GM12878 (cell line): Measurements from ENCODE around the gene SH2D2A. TPM values are rescaled to one million over a fixed set of nuclear protein-coding genes. Genes with fewer than 3 reads are reported as not detected.

Experiments
- ATAC-seq: fragments of 200-7000 bp; cut with Tn5 transposase; 3 replicates; pipeline ENCODE4 v1.9.1; 2020; ENCODE audit warnings: mild to moderate bottlenecking, moderate library complexity
- BruUV-seq: library from RNA; stranded (reverse); fragments of 400-500 nt; replicated peaks from 2 replicates; lab custom pipeline; 2021; lab: Mats Ljungman, UMichigan
- CTCF ChIA-PET: fragments of 300-600 bp; sonication (Branson Sonifier 250); formaldehyde crosslinking; extraction: SDS; loops from one replicate; lab custom pipeline; 2021; ENCODE audit warnings: inconsistent platforms; lab: Yijun Ruan, JAX
- POLR2A ChIA-PET: fragments of 350-600 bp; formaldehyde crosslinking; extraction: SDS; loops from one replicate; lab custom pipeline; 2021; ENCODE audit warnings: inconsistent platforms; lab: Charles Lee
- RAD21 ChIA-PET: fragments of 300-600 bp; sonication (Branson Sonifier 250); formaldehyde crosslinking; loops from one replicate; lab custom pipeline; 2023; ENCODE audit warnings: antibody characterized with exemption; ENCODE audit not compliant: unreplicated experiment; lab: Charles Lee
- SMC1A ChIA-PET: fragments of 300-600 bp; sonication (Branson Sonifier 250); formaldehyde crosslinking; loops from one replicate; lab custom pipeline; 2023; ENCODE audit not compliant: unreplicated experiment, uncharacterized antibody; lab: Charles Lee
- DNase-seq: peaks from one replicate; pipeline ENCODE4 v3.0.0-alpha.2; 2011; ENCODE audit warnings: low read depth, low spot score
- FAIRE-seq: peaks from 3 replicates; lab custom pipeline; 2011; peaks lifted over from hg19 to GRCh38; lab: Jason Lieb, UNC
- H2AFZ ChIP-seq: 2 replicates; pipeline ENCODE4 v1.6.0; 2011; ENCODE audit warnings: low read depth, low read length, control low read depth; ENCODE audit not compliant: control insufficient read depth
- H3K27ac ChIP-seq: 2 replicates; pipeline ENCODE4 v1.5.1; 2011; ENCODE audit warnings: control low read depth; ENCODE audit not compliant: control insufficient read depth, insufficient read depth
- H3K27me3 ChIP-seq, 2 experiments: replicated peaks in 1 of 2; 2 replicates each; pipeline versions ENCODE4 v1.6.0 to v1.6.1; 2011; ENCODE audit warnings: low read length in 1 of 2; ENCODE audit not compliant: control insufficient read depth in 2 of 2, insufficient read depth in 2 of 2
- H3K36me3 ChIP-seq, 2 experiments: 2 replicates each; pipeline ENCODE4 v1.5.1; 2011; ENCODE audit warnings: low read length in 1 of 2; ENCODE audit not compliant: control insufficient read depth in 2 of 2, insufficient read depth in 2 of 2
- H3K4me1 ChIP-seq: 2 replicates; pipeline ENCODE4 v1.6.1; 2011; ENCODE audit warnings: mild to moderate bottlenecking, low read length, moderate library complexity, mixed read lengths; ENCODE audit not compliant: control insufficient read depth, insufficient read depth
- H3K4me2 ChIP-seq: 2 replicates; pipeline ENCODE4 v1.6.0; 2011; ENCODE audit warnings: control low read depth; ENCODE audit not compliant: control insufficient read depth, insufficient read depth
- H3K4me3 ChIP-seq: fragments of 200-600 bp; sonication (generic); 2 replicates; pipeline ENCODE4 v1.5.1; 2016
- H3K79me2 ChIP-seq: 2 replicates; pipeline ENCODE4 v1.6.0; 2011; ENCODE audit warnings: low read length; ENCODE audit not compliant: control insufficient read depth, insufficient read depth
- H3K9ac ChIP-seq: 2 replicates; pipeline ENCODE4 v1.8.0; 2011; ENCODE audit warnings: low read length, control low read depth, mixed read lengths; ENCODE audit not compliant: control insufficient read depth, insufficient read depth
- H3K9me3 ChIP-seq: replicated peaks from 3 replicates; pipeline ENCODE4 v1.5.1; 2011; ENCODE audit warnings: mild to moderate bottlenecking, low read length; ENCODE audit not compliant: control insufficient read depth, insufficient read depth
- H4K20me1 ChIP-seq: 2 replicates; pipeline ENCODE4 v1.6.0; 2011; ENCODE audit not compliant: control insufficient read depth, insufficient read depth
- BACH1 ChIP-seq: fragments of 450-650 bp; IDR thresholded peaks from 2 replicates; pipeline ENCODE4 v1.6.1; 2017; ENCODE audit warnings: mild to moderate bottlenecking, borderline replicate concordance
- IRF4 ChIP-seq: IDR thresholded peaks from 2 replicates; pipeline ENCODE4 v1.6.1; 2011; ENCODE audit warnings: low read depth, low read length
- IRF5 ChIP-seq: fragments of 450-650 bp; IDR thresholded peaks from 2 replicates; pipeline ENCODE4 v1.6.1; 2017; ENCODE audit warnings: borderline replicate concordance
- LARP7 ChIP-seq: fragments of 450-650 bp; IDR thresholded peaks from 2 replicates; pipeline ENCODE4 v1.6.1; 2017; ENCODE audit warnings: mild to moderate bottlenecking
- MAX ChIP-seq: IDR thresholded peaks from 2 replicates; pipeline ENCODE4 v1.6.1; 2012; ENCODE audit warnings: low read depth, low read length, improper control_type of control experiment
- MTA3 ChIP-seq: IDR thresholded peaks from 2 replicates; pipeline ENCODE4 v1.6.1; 2012; ENCODE audit warnings: low read length, inconsistent platforms, borderline replicate concordance
- PAX8 ChIP-seq: fragments of 450-650 bp; IDR thresholded peaks from 2 replicates; pipeline ENCODE4 v1.6.1; 2017; ENCODE audit warnings: mild to moderate bottlenecking, moderate library complexity
- POLR2A ChIP-seq: IDR thresholded peaks from 2 replicates; pipeline ENCODE4 v1.6.1; 2011; ENCODE audit warnings: low read depth, mild to moderate bottlenecking, low read length
- POLR2AphosphoS5 ChIP-seq: IDR thresholded peaks from 2 replicates; pipeline ENCODE4 v1.6.1; 2011; ENCODE audit warnings: mild to moderate bottlenecking, low read length, inconsistent platforms
- RB1 ChIP-seq: fragments of 450-650 bp; formaldehyde crosslinking; IDR thresholded peaks from 2 replicates; pipeline ENCODE4 v1.6.1; 2017; ENCODE audit warnings: mild to moderate bottlenecking, borderline replicate concordance
- SMAD5 ChIP-seq: IDR thresholded peaks from 2 replicates; pipeline ENCODE4 v1.6.1; 2016; ENCODE audit warnings: antibody characterized with exemption, low read depth
- SPI1 ChIP-seq: IDR thresholded peaks from 2 replicates; pipeline ENCODE4 v1.6.1; 2011; ENCODE audit warnings: low read depth, mild to moderate bottlenecking, low read length, moderate library complexity, borderline replicate concordance; ENCODE audit not compliant: insufficient read depth
- SUZ12 ChIP-seq: fragments of 200-600 bp; sonication (generic); IDR thresholded peaks from one replicate; pipeline ENCODE4 v1.6.1; 2018; ENCODE audit warnings: antibody characterized with exemption, mild to moderate bottlenecking; ENCODE audit not compliant: unreplicated experiment
- ZNF622 ChIP-seq: fragments of 450-650 bp; IDR thresholded peaks from 2 replicates; pipeline ENCODE4 v1.6.1; 2017; ENCODE audit warnings: mild to moderate bottlenecking, inconsistent platforms
- WGBS: methylation state at CpG from one replicate; pipeline ENCODE4 v1.1.6; 2016; ENCODE audit warnings: low lambda C conversion rate; ENCODE audit not compliant: insufficient replicate concordance, insufficient coverage; ENCODE audit errors: missing lambda C conversion rate; 5-methylcytosine and 5-hydroxymethylcytosine counted together
- in situ Hi-C: fragments of 300-500 bp; cut with MboI; formaldehyde crosslinking; loops from 9 replicates; pipeline ENCODE4 v1.14.3; 2018; ENCODE audit warnings: mixed read lengths
- intact Hi-C: fragments of 100-400 bp; cut with micrococcal nuclease; formaldehyde crosslinking; loops from one replicate; pipeline ENCODE4 v1.14.2; 2022; ENCODE audit not compliant: unreplicated experiment
- polyA plus RNA-seq, 11 experiments: library from polyadenylated mRNA; depleted of rRNA in 4 of 11; unstranded in 6 of 11; stranded (reverse) in 5 of 11; fragments of >200 nt; fragmentation: Nextera tagmentation in 4 of 11; fragmentation: Illumina TruSeq in 1 of 11; extraction: Ambion mirVana in 4 of 11; extraction: Trizol in 1 of 11; gene quantifications; 1 replicate in 1 of 11; 2 replicates in 10 of 11; pipeline versions ENCODE4 v1.2.1 to v1.2.3, GENCODE V29; 2011 to 2016; ENCODE audit warnings: inconsistent platforms in 2 of 11, missing spikeins in 2 of 11, low read depth in 1 of 11
- total RNA-seq, 4 experiments: library from RNA; depleted of rRNA in 3 of 4; stranded (reverse); fragments of >200 nt in 3 of 4; fragmentation: Illumina TruSeq in 1 of 4; extraction: Trizol in 1 of 4; gene quantifications; 2 replicates each; pipeline versions ENCODE4 v1.2.1 to v1.2.3, GENCODE V29; 2013 to 2021
- TF ChIP-seq, protein P1 (sequence below): fragments of 450-650 bp; formaldehyde crosslinking; IDR thresholded peaks from 2 replicates; pipeline ENCODE4 v1.4.0; 2022; ENCODE audit warnings: mild to moderate bottlenecking, moderate library complexity
- TF ChIP-seq, protein P2 (sequence below): fragments of 450-650 bp; IDR thresholded peaks from 2 replicates; pipeline ENCODE4 v1.6.1; 2017; ENCODE audit warnings: antibody characterized with exemption, mild to moderate bottlenecking, moderate library complexity

Gene SH2D2A
- total and polyA plus RNA-seq, 10 of the 15 experiments (the other 5 are each of a cell fraction or from before 2014, with no cell fraction given): 0.72 to 15.9 (median 7.0) TPM

DNA sequence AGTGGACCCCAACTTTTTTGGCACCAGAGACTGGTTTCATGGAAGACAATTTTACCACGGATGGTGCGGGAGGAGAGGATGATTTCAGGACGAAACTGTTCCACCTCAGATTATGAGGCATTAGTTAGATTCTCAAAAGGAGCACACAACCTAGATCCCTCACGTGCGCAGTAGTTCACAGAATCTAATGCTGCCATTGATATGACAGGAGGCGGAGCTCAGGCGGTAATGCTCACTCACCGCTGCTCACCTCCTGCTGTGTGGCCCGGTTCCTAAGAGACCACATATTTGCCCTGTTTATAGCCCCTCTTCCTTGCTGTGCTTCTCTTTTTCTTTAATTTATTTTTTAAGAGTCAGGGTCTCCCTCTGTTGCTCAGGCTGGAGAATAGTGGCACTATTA lies 48.6 kb upstream of the SH2D2A start:
- Histone ChIP-seq H3K27ac (no peak overlapping the region), H3K9me3 (no peaks in the 10 kb centered on the region), H3K79me2 (no peaks in the 10 kb centered on the region), H3K36me3 (no peaks in the 10 kb centered on the region), H2AFZ (no peak overlapping the region), H3K9ac (no peak overlapping the region), H3K4me3 (no peak overlapping the region), H4K20me1 (no peaks in the 10 kb centered on the region), H3K27me3 (peaks cover 1 to 7% of the 10 kb centered on the region in 2 experiments), H3K4me2 (no peak overlapping the region), H3K4me1 (peaks cover 16% of the 10 kb centered on the region)
- 67% methylated on average over 9 of the region's 9 CpGs for WGBS
- no peak for TF ChIP-seq SUZ12
- TF ChIP-seq MAX: no peak
- no peak for TF ChIP-seq POLR2A
- no peak for TF ChIP-seq SMAD5
- no peak for TF ChIP-seq POLR2AphosphoS5
- TF ChIP-seq, protein P1, sequence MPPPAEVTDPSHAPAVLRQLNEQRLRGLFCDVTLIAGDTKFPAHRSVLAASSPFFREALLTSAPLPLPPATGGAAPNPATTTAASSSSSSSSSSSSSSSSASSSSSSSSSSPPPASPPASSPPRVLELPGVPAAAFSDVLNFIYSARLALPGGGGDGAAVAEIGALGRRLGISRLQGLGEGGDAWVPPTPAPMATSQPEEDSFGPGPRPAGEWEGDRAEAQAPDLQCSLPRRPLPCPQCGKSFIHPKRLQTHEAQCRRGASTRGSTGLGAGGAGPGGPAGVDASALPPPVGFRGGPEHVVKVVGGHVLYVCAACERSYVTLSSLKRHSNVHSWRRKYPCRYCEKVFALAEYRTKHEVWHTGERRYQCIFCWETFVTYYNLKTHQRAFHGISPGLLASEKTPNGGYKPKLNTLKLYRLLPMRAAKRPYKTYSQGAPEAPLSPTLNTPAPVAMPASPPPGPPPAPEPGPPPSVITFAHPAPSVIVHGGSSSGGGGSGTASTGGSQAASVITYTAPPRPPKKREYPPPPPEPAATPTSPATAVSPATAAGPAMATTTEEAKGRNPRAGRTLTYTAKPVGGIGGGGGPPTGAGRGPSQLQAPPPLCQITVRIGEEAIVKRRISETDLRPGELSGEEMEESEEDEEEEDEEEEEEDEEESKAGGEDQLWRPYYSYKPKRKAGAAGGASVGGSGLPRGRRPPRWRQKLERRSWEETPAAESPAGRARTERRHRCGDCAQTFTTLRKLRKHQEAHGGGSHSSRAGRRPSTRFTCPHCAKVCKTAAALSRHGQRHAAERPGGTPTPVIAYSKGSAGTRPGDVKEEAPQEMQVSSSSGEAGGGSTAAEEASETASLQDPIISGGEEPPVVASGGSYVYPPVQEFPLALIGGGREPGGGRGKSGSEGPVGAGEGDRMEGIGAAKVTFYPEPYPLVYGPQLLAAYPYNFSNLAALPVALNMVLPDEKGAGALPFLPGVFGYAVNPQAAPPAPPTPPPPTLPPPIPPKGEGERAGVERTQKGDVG: no peak
- no peak for TF ChIP-seq IRF4
- no peak for TF ChIP-seq PAX8
- TF ChIP-seq MTA3: no peak
- TF ChIP-seq IRF5: no peak
- no peak for TF ChIP-seq ZNF622
- TF ChIP-seq BACH1: no peak
- no peak for TF ChIP-seq LARP7
- no peak for TF ChIP-seq SPI1
- TF ChIP-seq, protein P2, sequence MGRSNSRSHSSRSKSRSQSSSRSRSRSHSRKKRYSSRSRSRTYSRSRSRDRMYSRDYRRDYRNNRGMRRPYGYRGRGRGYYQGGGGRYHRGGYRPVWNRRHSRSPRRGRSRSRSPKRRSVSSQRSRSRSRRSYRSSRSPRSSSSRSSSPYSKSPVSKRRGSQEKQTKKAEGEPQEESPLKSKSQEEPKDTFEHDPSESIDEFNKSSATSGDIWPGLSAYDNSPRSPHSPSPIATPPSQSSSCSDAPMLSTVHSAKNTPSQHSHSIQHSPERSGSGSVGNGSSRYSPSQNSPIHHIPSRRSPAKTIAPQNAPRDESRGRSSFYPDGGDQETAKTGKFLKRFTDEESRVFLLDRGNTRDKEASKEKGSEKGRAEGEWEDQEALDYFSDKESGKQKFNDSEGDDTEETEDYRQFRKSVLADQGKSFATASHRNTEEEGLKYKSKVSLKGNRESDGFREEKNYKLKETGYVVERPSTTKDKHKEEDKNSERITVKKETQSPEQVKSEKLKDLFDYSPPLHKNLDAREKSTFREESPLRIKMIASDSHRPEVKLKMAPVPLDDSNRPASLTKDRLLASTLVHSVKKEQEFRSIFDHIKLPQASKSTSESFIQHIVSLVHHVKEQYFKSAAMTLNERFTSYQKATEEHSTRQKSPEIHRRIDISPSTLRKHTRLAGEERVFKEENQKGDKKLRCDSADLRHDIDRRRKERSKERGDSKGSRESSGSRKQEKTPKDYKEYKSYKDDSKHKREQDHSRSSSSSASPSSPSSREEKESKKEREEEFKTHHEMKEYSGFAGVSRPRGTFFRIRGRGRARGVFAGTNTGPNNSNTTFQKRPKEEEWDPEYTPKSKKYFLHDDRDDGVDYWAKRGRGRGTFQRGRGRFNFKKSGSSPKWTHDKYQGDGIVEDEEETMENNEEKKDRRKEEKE: no peak
- TF ChIP-seq RB1: no peak
- SMC1A ChIA-PET: no interaction called here
- BruUV-seq: no TSS peak
- in situ Hi-C loops: no loop called here
- DNase-seq: no peak
- intact Hi-C loops: no loop called here
- no peak for ATAC-seq
- POLR2A ChIA-PET: no interaction called here
- no peak for FAIRE-seq
- CTCF ChIA-PET: interaction anchor here (1.1 to 3.1 kb wide), 3 partner anchors 27 to 139 kb away, joined by 3 to 10 read pairs (median 5); no protein-coding TSS in a partner anchor
- RAD21 ChIA-PET: no interaction called here
